HepG2 (cell line): ENCODE results near the gene KIF2C. TPM values are rescaled to one million over a fixed set of nuclear protein-coding genes. Genes with fewer than 3 reads are reported as not detected.

Experiments used
- ATAC-seq: fragments of 200-7000 bp; cut with Tn5 transposase; 3 replicates; pipeline ENCODE4 v1.9.1; 2020; ENCODE audit warnings: mild to moderate bottlenecking, moderate library complexity
- BruUV-seq: library from RNA; stranded (reverse); fragments of 400-500 nt; replicated peaks from 2 replicates; lab custom pipeline; 2021; lab: Mats Ljungman, UMichigan
- CTCF ChIA-PET: fragments of 300-600 bp; formaldehyde crosslinking; extraction: SDS; loops from one replicate; lab custom pipeline; 2021; ENCODE audit warnings: low total read pairs, inconsistent platforms, low intra/inter-chr PET ratio; lab: Yijun Ruan, JAX
- POLR2A ChIA-PET: fragments of 350-600 bp; sonication (Branson Sonifier 250); formaldehyde crosslinking; loops from one replicate; lab custom pipeline; 2020; ENCODE audit warnings: antibody characterized with exemption, inconsistent platforms; lab: Yijun Ruan, JAX
- DNase-seq: peaks from one replicate; pipeline ENCODE4 v3.0.0-alpha.2; 2015; ENCODE audit warnings: low spot score
- FAIRE-seq: peaks from 3 replicates; lab custom pipeline; 2011; peaks lifted over from hg19 to GRCh38; lab: Jason Lieb, UNC
- H2AFZ ChIP-seq: one replicate; pipeline ENCODE4 v1.6.1; 2011; ENCODE audit warnings: low read length, inconsistent platforms
- H3K27ac ChIP-seq: fragments of 300-600 bp; 3 replicates; pipeline ENCODE4 v1.8.0; 2011; ENCODE audit warnings: mixed run types, mild to moderate bottlenecking, mixed read lengths, low read length, inconsistent platforms; ENCODE audit not compliant: insufficient read depth; ENCODE audit errors: extremely low read length
- H3K27me3 ChIP-seq, 2 experiments: fragments of 200-600 bp in 1 of 2; 2 replicates in 1 of 2; 3 replicates in 1 of 2; pipeline versions ENCODE4 v1.6.0 to v1.8.0; 2011; ENCODE audit warnings: low read length in 2 of 2, mild to moderate bottlenecking in 2 of 2, moderate library complexity in 2 of 2, inconsistent platforms in 1 of 2; ENCODE audit not compliant: insufficient read depth in 2 of 2, control insufficient read depth in 1 of 2
- H3K36me3 ChIP-seq, 2 experiments: fragments of 200-600 bp in 1 of 2; replicated peaks in 1 of 2; 2 replicates in 1 of 2; 3 replicates in 1 of 2; pipeline versions ENCODE4 v1.5.1 to v1.8.0; 2011; ENCODE audit warnings: low read length in 2 of 2, inconsistent platforms in 1 of 2; ENCODE audit not compliant: insufficient read depth in 2 of 2, control insufficient read depth in 1 of 2
- H3K4me1 ChIP-seq: 2 replicates; pipeline ENCODE4 v1.5.1; 2012; ENCODE audit warnings: low read length, inconsistent platforms; ENCODE audit not compliant: insufficient read depth
- H3K4me2 ChIP-seq: 2 replicates; pipeline ENCODE4 v1.6.0; 2011; ENCODE audit warnings: low read depth, low read length, inconsistent platforms
- H3K4me3 ChIP-seq, 3 experiments: fragments of 200-600 bp in 1 of 3; sonication (generic), shearing (Covaris generic) in 1 of 3; replicated peaks in 1 of 3; 2 replicates each; pipeline ENCODE4 v1.5.1; 2011 to 2016; ENCODE audit warnings: low read length in 3 of 3, inconsistent platforms in 2 of 3, low read depth in 2 of 3, mild to moderate bottlenecking in 2 of 3, control low read depth in 1 of 3, mixed read lengths in 1 of 3; ENCODE audit not compliant: insufficient read depth in 1 of 3
- H3K79me2 ChIP-seq: one replicate; pipeline ENCODE4 v1.6.1; 2011; ENCODE audit warnings: low read length, inconsistent platforms; ENCODE audit not compliant: insufficient read depth
- H3K9ac ChIP-seq: 2 replicates; pipeline ENCODE4 v1.6.0; 2011; ENCODE audit warnings: mild to moderate bottlenecking, low read depth, low read length, inconsistent platforms; ENCODE audit not compliant: insufficient read depth
- H3K9me3 ChIP-seq: 2 replicates; pipeline ENCODE4 v1.5.1; 2012; ENCODE audit warnings: mild to moderate bottlenecking, low read length
- H4K20me1 ChIP-seq: 2 replicates; pipeline ENCODE4 v1.6.0; 2011; ENCODE audit warnings: inconsistent platforms, mild to moderate bottlenecking, low read length, moderate library complexity; ENCODE audit not compliant: insufficient read depth
- AGO2 ChIP-seq: fragments of 200-400 bp; formaldehyde crosslinking; optimal IDR thresholded peaks from 2 replicates; pipeline ENCODE3; 2017; ENCODE audit warnings: mild to moderate bottlenecking, low read depth, low read length, moderate library complexity
- CEBPG ChIP-seq: IDR thresholded peaks from 2 replicates; pipeline ENCODE4 v1.6.1; 2016
- FOXC1 ChIP-seq: sonication (generic); formaldehyde crosslinking; IDR thresholded peaks from 2 replicates; pipeline ENCODE4 v1.8.0; 2022; ENCODE audit warnings: mild to moderate bottlenecking, missing genetic modification reagents, borderline replicate concordance
- HNRNPL ChIP-seq: fragments of 200-400 bp; formaldehyde crosslinking; IDR thresholded peaks from 2 replicates; pipeline ENCODE4 v1.6.1; 2017; ENCODE audit warnings: mild to moderate bottlenecking, low read depth, low read length
- PPARG ChIP-seq: conservative IDR thresholded peaks from 2 replicates; pipeline ENCODE4 v1.6.1; 2016; ENCODE audit warnings: missing biosample characterization, missing genetic modification reagents
- RBAK ChIP-seq: sonication (generic); formaldehyde crosslinking; IDR thresholded peaks from 2 replicates; pipeline ENCODE4 v1.5.1; 2020; ENCODE audit warnings: mild to moderate bottlenecking, missing genetic modification reagents
- SMAD3 ChIP-seq: sonication (generic); formaldehyde crosslinking; IDR thresholded peaks from 2 replicates; pipeline ENCODE4 v1.4.0; 2020; ENCODE audit warnings: missing genetic modification reagents
- TEAD2 ChIP-seq: sonication (generic); formaldehyde crosslinking; IDR thresholded peaks from 2 replicates; pipeline ENCODE4 v1.9.0; 2021; ENCODE audit warnings: missing genetic modification reagents
- ZBTB7B ChIP-seq: sonication (generic); formaldehyde crosslinking; IDR thresholded peaks from 2 replicates; pipeline ENCODE4 v1.4.0; 2020; ENCODE audit warnings: missing genetic modification reagents
- ZNF264 ChIP-seq: sonication (generic); formaldehyde crosslinking; IDR thresholded peaks from 2 replicates; pipeline ENCODE4 v1.4.0; 2020; ENCODE audit warnings: missing genetic modification reagents
- ZNF382 ChIP-seq: sonication (generic); formaldehyde crosslinking; IDR thresholded peaks from 2 replicates; pipeline ENCODE4 v1.5.0; 2020; ENCODE audit warnings: missing genetic modification reagents, mild to moderate bottlenecking, borderline replicate concordance
- ZNF563 ChIP-seq: sonication (generic); formaldehyde crosslinking; IDR thresholded peaks from 2 replicates; pipeline ENCODE4 v1.8.0; 2022; ENCODE audit warnings: mild to moderate bottlenecking, moderate library complexity, missing genetic modification reagents
- ZNF768 ChIP-seq: sonication (generic); formaldehyde crosslinking; IDR thresholded peaks from 2 replicates; pipeline ENCODE4 v1.4.0; 2020; ENCODE audit warnings: missing genetic modification reagents
- WGBS: methylation state at CpG from one replicate; pipeline ENCODE4 v1.1.6; 2017; ENCODE audit warnings: low lambda C conversion rate; 5-methylcytosine and 5-hydroxymethylcytosine counted together
- in situ Hi-C: cut with HindIII; loops from 2 replicates; pipeline ENCODE4 v1.10.0; 2017; ENCODE audit warnings: low pct_unique_long_range_greater_than_20kb; ENCODE audit not compliant: extremely low pct_ligation_motif_present
- intact Hi-C: fragments of 100-400 bp; cut with micrococcal nuclease; formaldehyde crosslinking; loops from one replicate; pipeline ENCODE4 v1.10.0; 2022; ENCODE audit not compliant: unreplicated experiment
- polyA plus RNA-seq, 8 experiments: library from polyadenylated mRNA; depleted of rRNA in 3 of 8; stranded (reverse) in 7 of 8; unstranded in 1 of 8; fragments of >200 nt; fragmentation: Illumina TruSeq in 4 of 8; extraction: Trizol in 4 of 8; gene quantifications; 2 replicates each; pipeline versions ENCODE4 v1.2.1 to v1.2.3, GENCODE V29; 2011 to 2016; ENCODE audit warnings: low read depth in 4 of 8, missing spikeins in 1 of 8, mixed read lengths in 1 of 8; ENCODE audit not compliant: insufficient read depth in 1 of 8
- total RNA-seq, 5 experiments: library from RNA; depleted of rRNA; stranded (reverse); fragments of >200 nt; fragmentation: Illumina TruSeq; extraction: Trizol; gene quantifications; 2 replicates each; pipeline ENCODE4 v1.2.3, GENCODE V29; 2016; ENCODE audit warnings: low read depth in 1 of 5
- TF ChIP-seq, protein P1 (sequence below): sonication (generic); formaldehyde crosslinking; IDR thresholded peaks from 2 replicates; pipeline ENCODE4 v1.5.0; 2020; ENCODE audit warnings: mild to moderate bottlenecking, low read depth, missing genetic modification reagents, borderline replicate concordance
- TF ChIP-seq, protein P2 (sequence below): sonication (generic); formaldehyde crosslinking; IDR thresholded peaks from 2 replicates; pipeline ENCODE4 v1.4.0; 2020; ENCODE audit warnings: low read depth, mild to moderate bottlenecking, missing genetic modification reagents
- TF ChIP-seq, protein P3 (sequence below): sonication (generic); formaldehyde crosslinking; IDR thresholded peaks from 2 replicates; pipeline ENCODE4 v1.5.1; 2020; ENCODE audit warnings: mild to moderate bottlenecking, moderate library complexity, missing genetic modification reagents
- TF ChIP-seq, protein P4 (sequence below): sonication (generic); formaldehyde crosslinking; IDR thresholded peaks from 2 replicates; pipeline ENCODE4 v1.5.0; 2020; ENCODE audit warnings: mild to moderate bottlenecking, missing genetic modification reagents

The KIF2C gene
- total and polyA plus RNA-seq, 2 of the 13 experiments (the other 11 are each of a cell fraction or from before 2014, with no cell fraction given) = 29.7 to 53.7 TPM

DNA sequence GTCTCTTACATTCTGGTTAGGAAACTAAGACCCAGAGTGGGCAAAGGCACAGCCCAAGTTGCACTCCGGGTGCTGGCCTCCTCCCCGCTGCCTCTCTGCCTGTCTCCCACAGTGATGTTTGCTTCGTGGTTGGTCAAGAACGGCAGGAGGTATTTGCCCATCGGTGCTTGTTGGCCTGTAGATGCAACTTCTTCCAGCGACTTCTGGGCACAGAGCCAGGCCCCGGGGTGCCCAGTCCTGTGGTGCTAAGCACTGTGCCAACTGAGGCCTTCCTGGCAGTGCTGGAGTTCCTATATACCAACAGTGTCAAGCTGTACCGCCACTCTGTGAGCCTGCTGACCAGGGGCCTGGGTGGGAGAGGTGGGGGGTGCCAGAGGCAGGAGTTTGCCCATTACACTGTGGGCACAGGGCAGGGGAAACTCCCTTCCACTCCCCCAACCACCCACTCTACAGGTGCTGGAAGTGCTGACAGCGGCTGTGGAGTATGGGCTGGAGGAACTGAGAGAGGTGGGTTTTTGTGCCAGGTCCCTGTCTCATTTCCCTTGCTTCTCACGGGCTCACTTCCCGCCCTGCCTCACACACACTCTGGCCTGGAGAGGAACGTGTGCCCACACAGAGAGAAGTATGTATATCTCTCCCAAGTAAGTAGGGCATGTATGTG lies 70.6 kb downstream of the KIF2C start:
- H3K36me3 ChIP-seq = peaks cover 0 to 10% of the 10 kb centered on the region in 2 experiments; a peak in 1 of 5 replicates
- 91% methylated on average over 4 of the region's 12 CpGs for WGBS
- peak overlapping the region; percentile 99 for H3K9ac ChIP-seq
- FAIRE-seq (no peak), ATAC-seq (no peak), DNase-seq (no peak)
- H3K27me3 ChIP-seq = no peaks in the 10 kb centered on the region
- no peak overlapping the region for H2AFZ ChIP-seq
- peaks cover 11% of the 10 kb centered on the region for H3K79me2 ChIP-seq
- H3K4me2 ChIP-seq = peak overlapping the region; percentile 98
- no peaks in the 10 kb centered on the region for H4K20me1 ChIP-seq
- peak overlapping the region; percentile 100 for H3K27ac ChIP-seq
- in situ Hi-C loops (no loop called here), intact Hi-C loops (no loop called here)
- CTCF ChIA-PET = interaction anchor here (1.0 kb wide), 1 partner anchor 10 kb away, joined by 3 read pairs; the partner anchor contains the start of gene PLK3
- no peaks in the 10 kb centered on the region for H3K9me3 ChIP-seq
- H3K4me1 ChIP-seq = peaks cover 76% of the 10 kb centered on the region
- POLR2A ChIA-PET = interaction anchor here (1.8 to 12.9 kb wide), 11 partner anchors 11 to 493 kb away, joined by 3 to 570 read pairs (median 28); partner anchors contain the start of genes EIF2B3, HECTD3, PLK3 and RPS8
- peak overlapping the region in 1 of 3 experiments; percentile 87; a peak in 1 of 6 replicates for H3K4me3 ChIP-seq
- no TSS peak for BruUV-seq
- TF ChIP-seq FOXC1 (CRISPR knock-in tag) (no peak), TEAD2 (CRISPR knock-in tag) (no peak), ZNF382 (CRISPR knock-in tag) (no peak), PPARG (CRISPR knock-in tag) (no peak), CEBPG (CRISPR knock-in tag) (no peak), RBAK (CRISPR knock-in tag) (no peak), AGO2 (peak; percentile 41), SMAD3 (CRISPR knock-in tag) (no peak), ZNF563 (CRISPR knock-in tag) (no peak), HNRNPL (peak; percentile 77; the same call in 1 of the 2 replicates), ZNF264 (CRISPR knock-in tag) (no peak), ZNF768 (CRISPR knock-in tag) (0 out of 2 replicates have a peak, but pooled peaks have one; percentile 17), ZBTB7B (CRISPR knock-in tag) (no peak)
- TF ChIP-seq, protein P1, sequence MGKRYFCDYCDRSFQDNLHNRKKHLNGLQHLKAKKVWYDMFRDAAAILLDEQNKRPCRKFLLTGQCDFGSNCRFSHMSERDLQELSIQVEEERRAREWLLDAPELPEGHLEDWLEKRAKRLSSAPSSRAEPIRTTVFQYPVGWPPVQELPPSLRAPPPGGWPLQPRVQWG (CRISPR knock-in tag) = no peak
- TF ChIP-seq, protein P2, sequence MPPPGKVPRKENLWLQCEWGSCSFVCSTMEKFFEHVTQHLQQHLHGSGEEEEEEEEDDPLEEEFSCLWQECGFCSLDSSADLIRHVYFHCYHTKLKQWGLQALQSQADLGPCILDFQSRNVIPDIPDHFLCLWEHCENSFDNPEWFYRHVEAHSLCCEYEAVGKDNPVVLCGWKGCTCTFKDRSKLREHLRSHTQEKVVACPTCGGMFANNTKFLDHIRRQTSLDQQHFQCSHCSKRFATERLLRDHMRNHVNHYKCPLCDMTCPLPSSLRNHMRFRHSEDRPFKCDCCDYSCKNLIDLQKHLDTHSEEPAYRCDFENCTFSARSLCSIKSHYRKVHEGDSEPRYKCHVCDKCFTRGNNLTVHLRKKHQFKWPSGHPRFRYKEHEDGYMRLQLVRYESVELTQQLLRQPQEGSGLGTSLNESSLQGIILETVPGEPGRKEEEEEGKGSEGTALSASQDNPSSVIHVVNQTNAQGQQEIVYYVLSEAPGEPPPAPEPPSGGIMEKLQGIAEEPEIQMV = no peak
- TF ChIP-seq, protein P3, sequence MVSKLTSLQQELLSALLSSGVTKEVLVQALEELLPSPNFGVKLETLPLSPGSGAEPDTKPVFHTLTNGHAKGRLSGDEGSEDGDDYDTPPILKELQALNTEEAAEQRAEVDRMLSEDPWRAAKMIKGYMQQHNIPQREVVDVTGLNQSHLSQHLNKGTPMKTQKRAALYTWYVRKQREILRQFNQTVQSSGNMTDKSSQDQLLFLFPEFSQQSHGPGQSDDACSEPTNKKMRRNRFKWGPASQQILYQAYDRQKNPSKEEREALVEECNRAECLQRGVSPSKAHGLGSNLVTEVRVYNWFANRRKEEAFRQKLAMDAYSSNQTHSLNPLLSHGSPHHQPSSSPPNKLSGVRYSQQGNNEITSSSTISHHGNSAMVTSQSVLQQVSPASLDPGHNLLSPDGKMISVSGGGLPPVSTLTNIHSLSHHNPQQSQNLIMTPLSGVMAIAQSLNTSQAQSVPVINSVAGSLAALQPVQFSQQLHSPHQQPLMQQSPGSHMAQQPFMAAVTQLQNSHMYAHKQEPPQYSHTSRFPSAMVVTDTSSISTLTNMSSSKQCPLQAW (CRISPR knock-in tag) = 0 out of 2 replicates have a peak, but pooled peaks have one; percentile 16
- TF ChIP-seq, protein P4, sequence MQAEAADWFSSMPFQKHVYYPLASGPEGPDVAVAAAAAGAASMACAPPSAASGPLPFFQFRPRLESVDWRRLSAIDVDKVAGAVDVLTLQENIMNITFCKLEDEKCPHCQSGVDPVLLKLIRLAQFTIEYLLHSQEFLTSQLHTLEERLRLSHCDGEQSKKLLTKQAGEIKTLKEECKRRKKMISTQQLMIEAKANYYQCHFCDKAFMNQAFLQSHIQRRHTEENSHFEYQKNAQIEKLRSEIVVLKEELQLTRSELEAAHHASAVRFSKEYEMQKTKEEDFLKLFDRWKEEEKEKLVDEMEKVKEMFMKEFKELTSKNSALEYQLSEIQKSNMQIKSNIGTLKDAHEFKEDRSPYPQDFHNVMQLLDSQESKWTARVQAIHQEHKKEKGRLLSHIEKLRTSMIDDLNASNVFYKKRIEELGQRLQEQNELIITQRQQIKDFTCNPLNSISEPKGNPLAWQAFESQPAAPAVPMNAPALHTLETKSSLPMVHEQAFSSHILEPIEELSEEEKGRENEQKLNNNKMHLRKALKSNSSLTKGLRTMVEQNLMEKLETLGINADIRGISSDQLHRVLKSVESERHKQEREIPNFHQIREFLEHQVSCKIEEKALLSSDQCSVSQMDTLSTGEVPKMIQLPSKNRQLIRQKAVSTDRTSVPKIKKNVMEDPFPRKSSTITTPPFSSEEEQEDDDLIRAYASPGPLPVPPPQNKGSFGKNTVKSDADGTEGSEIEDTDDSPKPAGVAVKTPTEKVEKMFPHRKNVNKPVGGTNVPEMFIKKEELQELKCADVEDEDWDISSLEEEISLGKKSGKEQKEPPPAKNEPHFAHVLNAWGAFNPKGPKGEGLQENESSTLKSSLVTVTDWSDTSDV (CRISPR knock-in tag) = 0 out of 2 replicates have a peak, but pooled peaks have one; percentile 26
